ENCODE results near the gene KCNF1. TPM values are rescaled to one million over a fixed set of nuclear protein-coding genes. Genes with fewer than 3 reads are reported as not detected.

The KCNF1 gene
- total and polyA plus RNA-seq, 4 donors, result 0.09 TPM; not detected in 3

DNA sequence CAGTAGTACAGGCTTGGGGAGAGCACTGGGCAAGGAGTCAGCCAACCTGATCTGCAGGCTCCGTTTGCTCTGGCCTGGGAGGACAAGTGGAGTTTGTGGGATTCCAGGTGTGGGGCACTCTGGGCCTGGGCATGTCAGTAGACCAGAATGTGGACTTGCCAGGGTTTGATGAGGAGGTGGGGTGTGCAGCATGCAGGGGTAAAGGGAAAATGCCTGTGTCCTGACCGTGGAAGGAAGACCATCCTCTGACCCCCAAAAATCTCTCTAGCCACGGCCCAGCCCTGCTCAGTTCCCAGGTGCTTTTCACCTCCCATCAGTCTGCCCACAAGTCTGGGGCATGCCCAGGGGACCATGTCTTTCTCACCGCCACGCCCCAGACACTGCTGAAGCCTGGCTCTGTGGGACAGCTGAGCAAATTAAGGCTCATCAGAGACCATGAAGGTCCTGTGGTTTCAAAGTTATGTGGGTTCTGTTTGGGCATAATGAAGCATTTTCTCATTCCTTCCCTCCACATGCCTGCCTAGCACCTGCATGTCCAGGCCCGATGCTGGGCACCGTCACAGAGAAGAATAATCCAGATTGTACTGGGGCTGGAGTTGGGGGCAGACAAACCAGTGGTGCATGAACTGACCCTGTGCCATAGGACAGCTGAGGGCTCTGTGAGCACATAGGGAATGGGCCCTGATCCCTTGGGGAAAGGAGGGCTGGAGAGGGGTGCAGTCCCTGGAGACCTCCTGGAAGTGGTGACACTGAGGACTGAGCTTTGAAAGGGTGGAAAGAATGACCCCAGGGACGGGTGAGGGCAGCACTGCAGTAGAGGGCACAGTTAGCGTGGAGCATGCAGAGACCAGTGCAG, 6.5 kb upstream of the KCNF1 start:
- Histone ChIP-seq H3K4me3 (ENCODE audit: low read depth in 1 of 3, low read length in 3 of 3) (no peak overlapping the region), H3K27me3 (ENCODE audit: control insufficient read depth in 4 of 4, insufficient read depth in 4 of 4, low read length in 3 of 4) (no peaks in the 10 kb centered on the region), H3K27ac (ENCODE audit: low read depth in 1 of 2, low read length in 2 of 2) (no peak overlapping the region), H3K9ac (ENCODE audit: low read depth in 1 of 2, low read length in 2 of 2) (no peak overlapping the region), H3K4me1 (ENCODE audit: control insufficient read depth in 4 of 4, insufficient read depth in 4 of 4, low read length in 3 of 4) (no peaks in the 10 kb centered on the region), H3K36me3 (ENCODE audit: control insufficient read depth in 4 of 4, insufficient read depth in 3 of 4, low read depth in 1 of 4, low read length in 3 of 4) (no peaks in the 10 kb centered on the region), H3K9me3 (ENCODE audit: control insufficient read depth in 4 of 4, low read length in 3 of 4) (peaks cover 0 to 3% (median 0%) of the 10 kb centered on the region in 4 donors)
- WGBS, result 91% methylated on average over 9 of the region's 9 CpGs
- TF ChIP-seq, protein P1, sequence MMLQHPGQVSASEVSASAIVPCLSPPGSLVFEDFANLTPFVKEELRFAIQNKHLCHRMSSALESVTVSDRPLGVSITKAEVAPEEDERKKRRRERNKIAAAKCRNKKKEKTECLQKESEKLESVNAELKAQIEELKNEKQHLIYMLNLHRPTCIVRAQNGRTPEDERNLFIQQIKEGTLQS (IDR thresholded peaks at IDR 0.05), result no peak
- TF ChIP-seq SP1 (IDR thresholded peaks at IDR 0.05), result no peak
- TF ChIP-seq GABPA (IDR thresholded peaks at IDR 0.05 in 1 of 2, conservative IDR thresholded peaks at IDR 0.05 in 1 of 2), result no peak
- no peak for TF ChIP-seq EGR1 (IDR thresholded peaks at IDR 0.05; ENCODE audit: low read depth in 2 of 2)
- DNase-seq (ENCODE audit: low spot score), result no peak

DNA sequence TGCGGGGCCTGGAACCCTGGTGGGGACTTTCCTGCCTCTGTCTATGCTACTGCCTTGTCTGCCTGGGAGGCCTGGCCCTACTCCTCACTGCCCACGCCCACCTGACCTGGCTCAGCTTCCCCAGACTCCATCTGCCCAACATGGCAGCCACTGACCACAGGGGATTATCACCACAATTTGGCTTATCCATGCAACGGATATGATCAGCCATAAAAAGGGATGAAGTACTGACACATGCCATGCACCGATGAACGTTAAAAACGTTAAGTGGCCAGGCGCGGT, 5.9 kb upstream of the KCNF1 start:
- DNase-seq (ENCODE audit: low spot score), result no peak
- no peak overlapping the region for H3K4me3 ChIP-seq (ENCODE audit: low read depth in 1 of 3, low read length in 3 of 3)
- TF ChIP-seq FOXA2 (IDR thresholded peaks at IDR 0.05), result no peak
- TF ChIP-seq HNF4G (IDR thresholded peaks at IDR 0.05), result no peak
- TF ChIP-seq RXRA (IDR thresholded peaks at IDR 0.05), result no peak
- TF ChIP-seq, protein P2, sequence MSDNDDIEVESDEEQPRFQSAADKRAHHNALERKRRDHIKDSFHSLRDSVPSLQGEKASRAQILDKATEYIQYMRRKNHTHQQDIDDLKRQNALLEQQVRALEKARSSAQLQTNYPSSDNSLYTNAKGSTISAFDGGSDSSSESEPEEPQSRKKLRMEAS (IDR thresholded peaks at IDR 0.05), result no peak
- TF ChIP-seq JUND (IDR thresholded peaks at IDR 0.05), result no peak
- TF ChIP-seq, protein P3, sequence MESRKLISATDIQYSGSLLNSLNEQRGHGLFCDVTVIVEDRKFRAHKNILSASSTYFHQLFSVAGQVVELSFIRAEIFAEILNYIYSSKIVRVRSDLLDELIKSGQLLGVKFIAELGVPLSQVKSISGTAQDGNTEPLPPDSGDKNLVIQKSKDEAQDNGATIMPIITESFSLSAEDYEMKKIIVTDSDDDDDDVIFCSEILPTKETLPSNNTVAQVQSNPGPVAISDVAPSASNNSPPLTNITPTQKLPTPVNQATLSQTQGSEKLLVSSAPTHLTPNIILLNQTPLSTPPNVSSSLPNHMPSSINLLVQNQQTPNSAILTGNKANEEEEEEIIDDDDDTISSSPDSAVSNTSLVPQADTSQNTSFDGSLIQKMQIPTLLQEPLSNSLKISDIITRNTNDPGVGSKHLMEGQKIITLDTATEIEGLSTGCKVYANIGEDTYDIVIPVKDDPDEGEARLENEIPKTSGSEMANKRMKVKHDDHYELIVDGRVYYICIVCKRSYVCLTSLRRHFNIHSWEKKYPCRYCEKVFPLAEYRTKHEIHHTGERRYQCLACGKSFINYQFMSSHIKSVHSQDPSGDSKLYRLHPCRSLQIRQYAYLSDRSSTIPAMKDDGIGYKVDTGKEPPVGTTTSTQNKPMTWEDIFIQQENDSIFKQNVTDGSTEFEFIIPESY (IDR thresholded peaks at IDR 0.05), result no peak
- no peak for TF ChIP-seq TAF1 (conservative IDR thresholded peaks at IDR 0.05)
- TF ChIP-seq YY1 (IDR thresholded peaks at IDR 0.05), result no peak
- TF ChIP-seq, protein P1 (IDR thresholded peaks at IDR 0.05), result no peak
- TF ChIP-seq HNF4A (conservative IDR thresholded peaks at IDR 0.05), result no peak
- TF ChIP-seq RAD21 (IDR thresholded peaks at IDR 0.05), result no peak
- no peak for TF ChIP-seq FOXA1 (IDR thresholded peaks at IDR 0.05)
- TF ChIP-seq NR2F2 (IDR thresholded peaks at IDR 0.05), result no peak
- no peak for TF ChIP-seq GABPA (IDR thresholded peaks at IDR 0.05 in 1 of 2, conservative IDR thresholded peaks at IDR 0.05 in 1 of 2)
- TF ChIP-seq EGR1 (IDR thresholded peaks at IDR 0.05; ENCODE audit: low read depth in 2 of 2), result no peak
- TF ChIP-seq, protein P4, sequence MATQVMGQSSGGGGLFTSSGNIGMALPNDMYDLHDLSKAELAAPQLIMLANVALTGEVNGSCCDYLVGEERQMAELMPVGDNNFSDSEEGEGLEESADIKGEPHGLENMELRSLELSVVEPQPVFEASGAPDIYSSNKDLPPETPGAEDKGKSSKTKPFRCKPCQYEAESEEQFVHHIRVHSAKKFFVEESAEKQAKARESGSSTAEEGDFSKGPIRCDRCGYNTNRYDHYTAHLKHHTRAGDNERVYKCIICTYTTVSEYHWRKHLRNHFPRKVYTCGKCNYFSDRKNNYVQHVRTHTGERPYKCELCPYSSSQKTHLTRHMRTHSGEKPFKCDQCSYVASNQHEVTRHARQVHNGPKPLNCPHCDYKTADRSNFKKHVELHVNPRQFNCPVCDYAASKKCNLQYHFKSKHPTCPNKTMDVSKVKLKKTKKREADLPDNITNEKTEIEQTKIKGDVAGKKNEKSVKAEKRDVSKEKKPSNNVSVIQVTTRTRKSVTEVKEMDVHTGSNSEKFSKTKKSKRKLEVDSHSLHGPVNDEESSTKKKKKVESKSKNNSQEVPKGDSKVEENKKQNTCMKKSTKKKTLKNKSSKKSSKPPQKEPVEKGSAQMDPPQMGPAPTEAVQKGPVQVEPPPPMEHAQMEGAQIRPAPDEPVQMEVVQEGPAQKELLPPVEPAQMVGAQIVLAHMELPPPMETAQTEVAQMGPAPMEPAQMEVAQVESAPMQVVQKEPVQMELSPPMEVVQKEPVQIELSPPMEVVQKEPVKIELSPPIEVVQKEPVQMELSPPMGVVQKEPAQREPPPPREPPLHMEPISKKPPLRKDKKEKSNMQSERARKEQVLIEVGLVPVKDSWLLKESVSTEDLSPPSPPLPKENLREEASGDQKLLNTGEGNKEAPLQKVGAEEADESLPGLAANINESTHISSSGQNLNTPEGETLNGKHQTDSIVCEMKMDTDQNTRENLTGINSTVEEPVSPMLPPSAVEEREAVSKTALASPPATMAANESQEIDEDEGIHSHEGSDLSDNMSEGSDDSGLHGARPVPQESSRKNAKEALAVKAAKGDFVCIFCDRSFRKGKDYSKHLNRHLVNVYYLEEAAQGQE (IDR thresholded peaks at IDR 0.05), result no peak
- TF ChIP-seq SP1 (IDR thresholded peaks at IDR 0.05), result no peak
- TF ChIP-seq, protein P5, sequence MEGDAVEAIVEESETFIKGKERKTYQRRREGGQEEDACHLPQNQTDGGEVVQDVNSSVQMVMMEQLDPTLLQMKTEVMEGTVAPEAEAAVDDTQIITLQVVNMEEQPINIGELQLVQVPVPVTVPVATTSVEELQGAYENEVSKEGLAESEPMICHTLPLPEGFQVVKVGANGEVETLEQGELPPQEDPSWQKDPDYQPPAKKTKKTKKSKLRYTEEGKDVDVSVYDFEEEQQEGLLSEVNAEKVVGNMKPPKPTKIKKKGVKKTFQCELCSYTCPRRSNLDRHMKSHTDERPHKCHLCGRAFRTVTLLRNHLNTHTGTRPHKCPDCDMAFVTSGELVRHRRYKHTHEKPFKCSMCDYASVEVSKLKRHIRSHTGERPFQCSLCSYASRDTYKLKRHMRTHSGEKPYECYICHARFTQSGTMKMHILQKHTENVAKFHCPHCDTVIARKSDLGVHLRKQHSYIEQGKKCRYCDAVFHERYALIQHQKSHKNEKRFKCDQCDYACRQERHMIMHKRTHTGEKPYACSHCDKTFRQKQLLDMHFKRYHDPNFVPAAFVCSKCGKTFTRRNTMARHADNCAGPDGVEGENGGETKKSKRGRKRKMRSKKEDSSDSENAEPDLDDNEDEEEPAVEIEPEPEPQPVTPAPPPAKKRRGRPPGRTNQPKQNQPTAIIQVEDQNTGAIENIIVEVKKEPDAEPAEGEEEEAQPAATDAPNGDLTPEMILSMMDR (IDR thresholded peaks at IDR 0.05; ENCODE audit: low read depth, low read length, missing input control), result no peak
- H3K36me3 ChIP-seq (ENCODE audit: control insufficient read depth in 4 of 4, insufficient read depth in 3 of 4, low read depth in 1 of 4, low read length in 3 of 4), result no peaks in the 10 kb centered on the region
- 94% methylated on average over 8 of the region's 8 CpGs for WGBS
- no peaks in the 10 kb centered on the region for H3K4me1 ChIP-seq (ENCODE audit: control insufficient read depth in 4 of 4, insufficient read depth in 4 of 4, low read length in 3 of 4)
- H3K27ac ChIP-seq (ENCODE audit: low read depth in 1 of 2, low read length in 2 of 2), result no peak overlapping the region
- H3K27me3 ChIP-seq (ENCODE audit: control insufficient read depth in 4 of 4, insufficient read depth in 4 of 4, low read length in 3 of 4), result peaks cover 0 to 2% (median 0%) of the 10 kb centered on the region in 4 donors
- no peak overlapping the region for H3K9ac ChIP-seq (ENCODE audit: low read depth in 1 of 2, low read length in 2 of 2)
- peaks cover 0 to 3% (median 0%) of the 10 kb centered on the region in 4 donors for H3K9me3 ChIP-seq (ENCODE audit: control insufficient read depth in 4 of 4, low read length in 3 of 4)
